H9 (cell line): Measurements from ENCODE around the gene PRR20C. TPM values are rescaled to one million over a fixed set of nuclear protein-coding genes. Genes with fewer than 3 reads are reported as not detected.
"Not testable (repeated sequence)": the region's sequence is repeated elsewhere in the genome, so short reads cannot be mapped to it uniquely, and the experiment has no call there.

Experiments used
- DNase-seq: peaks from one replicate; pipeline ENCODE4 v3.0.0-alpha.2; 2017
- H2AFZ ChIP-seq: one replicate; pipeline ENCODE4 v1.6.1; 2013; ENCODE audit warnings: mild to moderate bottlenecking, low read length, control low read depth, moderate library complexity
- H2AK5ac ChIP-seq: 2 replicates; pipeline ENCODE4 v1.6.1; 2013; ENCODE audit warnings: low read length, control low read depth, mixed read lengths; ENCODE audit not compliant: insufficient read length
- H2BK120ac ChIP-seq: one replicate; pipeline ENCODE4 v1.6.1; 2013; ENCODE audit warnings: low read depth, mild to moderate bottlenecking, low read length, control low read depth, inconsistent platforms; ENCODE audit not compliant: poor library complexity, severe bottlenecking
- H2BK12ac ChIP-seq: 2 replicates; pipeline ENCODE4 v1.6.1; 2013; ENCODE audit warnings: low read length, control low read depth, mixed read lengths, low read depth; ENCODE audit not compliant: insufficient read length
- H2BK15ac ChIP-seq: 2 replicates; pipeline ENCODE4 v1.6.1; 2013; ENCODE audit warnings: low read depth, low read length, control low read depth
- H2BK20ac ChIP-seq: one replicate; pipeline ENCODE4 v1.6.1; 2013; ENCODE audit warnings: low read depth, mild to moderate bottlenecking, low read length, control low read depth, inconsistent platforms; ENCODE audit not compliant: poor library complexity, severe bottlenecking
- H2BK5ac ChIP-seq: 2 replicates; pipeline ENCODE4 v1.6.1; 2013; ENCODE audit warnings: low read length, control low read depth, mixed read lengths; ENCODE audit not compliant: insufficient read length
- H3K14ac ChIP-seq: 2 replicates; pipeline ENCODE4 v1.6.1; 2013; ENCODE audit warnings: low read length, control low read depth; ENCODE audit not compliant: insufficient read depth
- H3K18ac ChIP-seq: 2 replicates; pipeline ENCODE4 v1.6.1; 2013; ENCODE audit warnings: low read depth, mild to moderate bottlenecking, mixed read lengths, low read length, control low read depth; ENCODE audit not compliant: insufficient read length
- H3K23ac ChIP-seq: 2 replicates; pipeline ENCODE4 v1.6.1; 2013; ENCODE audit warnings: low read length, control low read depth, mixed read lengths, low read depth; ENCODE audit not compliant: insufficient read length
- H3K23me2 ChIP-seq: 2 replicates; pipeline ENCODE4 v1.6.1; 2013; ENCODE audit warnings: low read depth, mild to moderate bottlenecking, mixed read lengths, low read length, control low read depth; ENCODE audit not compliant: insufficient read length, poor library complexity, severe bottlenecking
- H3K27ac ChIP-seq: 2 replicates; pipeline ENCODE4 v1.5.1; 2013; ENCODE audit warnings: low read length, control low read depth, mixed read lengths, low read depth; ENCODE audit not compliant: insufficient read length
- H3K27me3 ChIP-seq: 2 replicates; pipeline ENCODE4 v1.6.1; 2013; ENCODE audit warnings: low read length, control low read depth, inconsistent platforms; ENCODE audit not compliant: insufficient read depth
- H3K4ac ChIP-seq: 2 replicates; pipeline ENCODE4 v1.6.1; 2013; ENCODE audit warnings: low read depth, mild to moderate bottlenecking, control low read depth, inconsistent platforms, low read length, moderate library complexity
- H3K4me1 ChIP-seq: 2 replicates; pipeline ENCODE4 v1.6.1; 2013; ENCODE audit warnings: low read length, control low read depth, inconsistent platforms; ENCODE audit not compliant: insufficient read depth
- H3K4me2 ChIP-seq: 2 replicates; pipeline ENCODE4 v1.6.1; 2013; ENCODE audit warnings: low read length, control low read depth, mixed read lengths; ENCODE audit not compliant: insufficient read length, insufficient read depth
- H3K56ac ChIP-seq: 2 replicates; pipeline ENCODE4 v1.6.1; 2013; ENCODE audit warnings: low read depth, mild to moderate bottlenecking, mixed read lengths, low read length, control low read depth; ENCODE audit not compliant: insufficient read length
- H3K79me1 ChIP-seq: 2 replicates; pipeline ENCODE4 v1.6.1; 2013; ENCODE audit warnings: low read depth, mild to moderate bottlenecking, moderate library complexity, low read length, control low read depth, inconsistent platforms; ENCODE audit not compliant: insufficient read depth, poor library complexity, severe bottlenecking
- H3K79me2 ChIP-seq: 2 replicates; pipeline ENCODE4 v1.6.1; 2013; ENCODE audit warnings: low read length, control low read depth, inconsistent platforms; ENCODE audit not compliant: insufficient read depth
- H3K9ac ChIP-seq: 2 replicates; pipeline ENCODE4 v1.6.1; 2013; ENCODE audit warnings: low read length, control low read depth, mixed read lengths; ENCODE audit not compliant: insufficient read length; ENCODE audit errors: extremely low read depth
- H3K9me3 ChIP-seq: one replicate; pipeline ENCODE4 v1.6.1; 2013; ENCODE audit warnings: low read depth, low read length, inconsistent platforms; ENCODE audit not compliant: control insufficient read depth
- H3T11ph ChIP-seq: one replicate; pipeline ENCODE4 v1.6.1; 2013; ENCODE audit warnings: mild to moderate bottlenecking, low read length, control low read depth, inconsistent platforms
- H4K20me1 ChIP-seq: one replicate; pipeline ENCODE4 v1.6.1; 2013; ENCODE audit not compliant: control insufficient read depth, insufficient read length, insufficient read depth
- H4K5ac ChIP-seq: 2 replicates; pipeline ENCODE4 v1.6.1; 2013; ENCODE audit warnings: low read depth, mild to moderate bottlenecking, mixed read lengths, low read length, control low read depth; ENCODE audit not compliant: insufficient read length
- H4K8ac ChIP-seq: replicated peaks from 2 replicates; pipeline ENCODE4 v1.6.1; 2013; ENCODE audit warnings: low read length, control low read depth, mixed read lengths, low read depth; ENCODE audit not compliant: insufficient read length
- H4K91ac ChIP-seq: 2 replicates; pipeline ENCODE4 v1.6.1; 2013; ENCODE audit warnings: low read depth, mild to moderate bottlenecking, moderate library complexity, mixed read lengths, low read length, control low read depth; ENCODE audit not compliant: insufficient read length
- H3K27ac Mint-ChIP-seq, 3 experiments: 2 replicates in 2 of 3; 3 replicates in 1 of 3; pipeline ENCODE4 v1.8.0; 2020 to 2021; ENCODE audit warnings: mixed read lengths in 3 of 3, mild to moderate bottlenecking in 1 of 3, moderate library complexity in 1 of 3
- H3K27me3 Mint-ChIP-seq: 2 replicates; pipeline ENCODE4 v1.8.0; 2021; ENCODE audit warnings: low read depth, mild to moderate bottlenecking, moderate library complexity, mixed read lengths
- H3K36me3 Mint-ChIP-seq, 3 experiments: 2 replicates in 2 of 3; 3 replicates in 1 of 3; pipeline ENCODE4 v1.8.0; 2020 to 2021; ENCODE audit warnings: low read depth in 3 of 3, mixed read lengths in 3 of 3; ENCODE audit not compliant: insufficient read depth in 1 of 3
- H3K4me1 Mint-ChIP-seq, 2 experiments: 2 replicates each; pipeline ENCODE4 v1.8.0; 2020; ENCODE audit warnings: mixed read lengths in 2 of 2
- H3K4me3 Mint-ChIP-seq, 2 experiments: 2 replicates in 1 of 2; 3 replicates in 1 of 2; pipeline ENCODE4 v1.8.0; 2020 to 2021; ENCODE audit warnings: mild to moderate bottlenecking in 2 of 2, mixed read lengths in 2 of 2, moderate library complexity in 1 of 2
- H3K9me3 Mint-ChIP-seq, 2 experiments: 2 replicates in 1 of 2; 3 replicates in 1 of 2; pipeline ENCODE4 v1.8.0; 2020; ENCODE audit warnings: mild to moderate bottlenecking in 2 of 2, mixed read lengths in 2 of 2, moderate library complexity in 1 of 2
- WGBS: extraction: QIAGEN DNeasy Blood & Tissue Kit; methylation state at CpG from one replicate; pipeline ENCODE4 v1.1.7; 2013; ENCODE audit warnings: missing lambda C conversion rate, low lambda C conversion rate, mixed read lengths; ENCODE audit not compliant: insufficient read length; ENCODE audit errors: extremely low coverage; 5-methylcytosine and 5-hydroxymethylcytosine counted together
- total RNA-seq: library from RNA; stranded (reverse); gene quantifications from 2 replicates; pipeline ENCODE4 v1.2.1, GENCODE V29; 2021

Gene PRR20C
- total RNA-seq, 1 experiment from 2014 or later = not detected

DNA sequence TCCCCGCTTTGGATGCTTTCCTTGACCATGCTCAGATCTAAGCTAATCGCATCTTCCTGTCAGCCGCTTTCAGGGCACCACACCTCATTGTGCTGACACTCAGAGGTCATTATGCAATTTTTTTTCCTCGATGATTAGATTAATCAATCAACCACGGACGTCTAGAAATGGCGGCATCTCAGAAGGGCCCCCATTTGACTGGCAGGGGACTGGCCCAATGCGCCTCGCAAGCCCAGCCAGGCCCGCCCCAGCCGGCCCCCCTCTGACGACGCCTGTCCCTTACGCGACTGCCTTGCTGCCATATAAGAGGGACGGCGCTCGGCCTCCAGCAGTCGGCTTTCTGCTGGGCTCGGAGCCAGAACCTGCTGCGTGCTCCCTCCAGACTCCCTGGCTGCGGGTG is 13.0 kb downstream of the PRR20C start, which contains the start of gene PRR20E:
PRR20E (plus strand) TSS at position 301 of the 400 bp plus-strand sequence. CDS start 387 bp downstream, outside the sequence.
- H3K27ac Mint-ChIP-seq, H3K4me1 ChIP-seq, H3K4me1 Mint-ChIP-seq, H3K4me2 ChIP-seq, H3K36me3 Mint-ChIP-seq, DNase-seq, H3K9ac ChIP-seq, H2BK5ac ChIP-seq, H2BK15ac ChIP-seq, H3K23ac ChIP-seq, H3K79me1 ChIP-seq, H3K27ac ChIP-seq, H2AK5ac ChIP-seq, H3K23me2 ChIP-seq, H3K27me3 Mint-ChIP-seq, H3K27me3 ChIP-seq, H2AFZ ChIP-seq, H3K4ac ChIP-seq, H3K56ac ChIP-seq, H4K91ac ChIP-seq, H2BK20ac ChIP-seq, H4K8ac ChIP-seq, H2BK12ac ChIP-seq, H4K5ac ChIP-seq, H3T11ph ChIP-seq, H3K79me2 ChIP-seq, H3K9me3 Mint-ChIP-seq, H3K9me3 ChIP-seq, H2BK120ac ChIP-seq, H3K4me3 Mint-ChIP-seq, H4K20me1 ChIP-seq, H3K14ac ChIP-seq, H3K18ac ChIP-seq: not testable (repeated sequence)
- WGBS = no CpG with 5 or more reads among the region's 22 CpGs
